CD14-positive monocyte (primary cell): ENCODE measurements around the gene SBF1. TPM values are rescaled to one million over a fixed set of nuclear protein-coding genes. Genes with fewer than 3 reads are reported as not detected.

Experiments used
- DNase-seq, 3 donors: peaks; one replicate each; pipeline ENCODE4 v3.0.0-alpha.2; 2011 to 2022
- H2AFZ ChIP-seq: 2 replicates; pipeline ENCODE4 v1.6.0; 2012; ENCODE audit warnings: mild to moderate bottlenecking, low read depth, low read length, inconsistent platforms; ENCODE audit not compliant: insufficient read depth, poor library complexity, severe bottlenecking
- H3K27ac ChIP-seq, 2 donors: 1 replicate in 1 of 2; 2 replicates in 1 of 2; pipeline ENCODE4 v1.5.1; 2012 to 2013; ENCODE audit warnings: low read length in 2 of 2, control low read depth in 1 of 2, inconsistent platforms in 1 of 2, low read depth in 1 of 2, mild to moderate bottlenecking in 1 of 2
- H3K27me3 ChIP-seq, 2 donors: one replicate each; pipeline versions ENCODE4 v1.6.0 to v1.6.1; 2011 to 2013; ENCODE audit warnings: low read length in 2 of 2; ENCODE audit not compliant: control insufficient read depth in 2 of 2, insufficient read depth in 2 of 2
- H3K36me3 ChIP-seq, 2 donors: replicated peaks in 1 of 2; 1 replicate in 1 of 2; 2 replicates in 1 of 2; pipeline versions ENCODE4 v1.5.1 to v1.6.1; 2012 to 2013; ENCODE audit warnings: low read length in 2 of 2, control low read depth in 1 of 2, inconsistent platforms in 1 of 2, mild to moderate bottlenecking in 1 of 2; ENCODE audit not compliant: insufficient read depth in 2 of 2, control insufficient read depth in 1 of 2
- H3K4me1 ChIP-seq, 2 donors: 1 replicate in 1 of 2; 2 replicates in 1 of 2; pipeline versions ENCODE4 v1.5.1 to v1.6.1; 2012 to 2013; ENCODE audit warnings: low read length in 2 of 2, control low read depth in 1 of 2, inconsistent platforms in 1 of 2, mild to moderate bottlenecking in 1 of 2, moderate library complexity in 1 of 2; ENCODE audit not compliant: insufficient read depth in 2 of 2, control insufficient read depth in 1 of 2
- H3K4me2 ChIP-seq: replicated peaks from 2 replicates; pipeline ENCODE3; 2012; ENCODE audit warnings: low read length, moderate library complexity, mild to moderate bottlenecking; ENCODE audit not compliant: poor library complexity, severe bottlenecking; ENCODE audit errors: extremely low read depth
- H3K4me3 ChIP-seq, 3 experiments: fragments of 200-600 bp in 1 of 3; sonication (generic) in 1 of 3; replicated peaks in 1 of 3; 1 replicate in 2 of 3; 2 replicates in 1 of 3; pipeline ENCODE4 v1.5.1; 2011 to 2013; ENCODE audit warnings: low read length in 3 of 3, mild to moderate bottlenecking in 3 of 3, control low read depth in 2 of 3, low read depth in 2 of 3, inconsistent platforms in 1 of 3, moderate library complexity in 1 of 3
- H3K79me2 ChIP-seq: 2 replicates; pipeline ENCODE4 v1.6.0; 2012; ENCODE audit warnings: mild to moderate bottlenecking, control low read depth, inconsistent platforms, low read length, moderate library complexity; ENCODE audit not compliant: insufficient read depth
- H3K9ac ChIP-seq: 2 replicates; pipeline ENCODE4 v1.6.0; 2017; ENCODE audit warnings: low read length, mild to moderate bottlenecking; ENCODE audit not compliant: insufficient read depth, poor library complexity, severe bottlenecking
- H3K9me3 ChIP-seq, 2 donors: replicated peaks in 1 of 2; 1 replicate in 1 of 2; 2 replicates in 1 of 2; pipeline versions ENCODE4 v1.5.1 to v1.6.1; 2012 to 2013; ENCODE audit warnings: low read length in 2 of 2, control low read depth in 1 of 2; ENCODE audit not compliant: control insufficient read depth in 1 of 2, insufficient read depth in 1 of 2
- H4K20me1 ChIP-seq: 2 replicates; pipeline ENCODE4 v1.6.0; 2012; ENCODE audit warnings: mild to moderate bottlenecking, low read length, control low read depth, moderate library complexity; ENCODE audit not compliant: insufficient read depth
- H3K27ac Mint-ChIP-seq, 7 donors: one replicate each; pipeline ENCODE4 v1.8.0; 2020; ENCODE audit warnings: mild to moderate bottlenecking in 7 of 7, mixed read lengths in 7 of 7, moderate library complexity in 6 of 7, inconsistent platforms in 2 of 7
- H3K27me3 Mint-ChIP-seq, 3 donors: one replicate each; pipeline ENCODE4 v1.8.0; 2021 to 2022; ENCODE audit warnings: low read depth in 3 of 3, mild to moderate bottlenecking in 3 of 3, mixed read lengths in 3 of 3, moderate library complexity in 3 of 3, inconsistent platforms in 1 of 3
- H3K36me3 Mint-ChIP-seq, 2 donors: one replicate each; pipeline ENCODE4 v1.8.0; 2020; ENCODE audit warnings: mixed read lengths in 2 of 2, inconsistent platforms in 1 of 2, mild to moderate bottlenecking in 1 of 2
- H3K4me1 Mint-ChIP-seq: one replicate; pipeline ENCODE4 v1.8.0; 2020; ENCODE audit warnings: mild to moderate bottlenecking, mixed read lengths
- H3K4me3 Mint-ChIP-seq, 2 donors: one replicate each; pipeline ENCODE4 v1.8.0; 2020; ENCODE audit warnings: mild to moderate bottlenecking in 2 of 2, mixed read lengths in 2 of 2, moderate library complexity in 1 of 2
- H3K9me3 Mint-ChIP-seq, 7 donors: one replicate each; pipeline ENCODE4 v1.8.0; 2020 to 2022; ENCODE audit warnings: mixed read lengths in 7 of 7, mild to moderate bottlenecking in 6 of 7, moderate library complexity in 6 of 7, inconsistent platforms in 2 of 7
- WGBS: methylation state at CpG from one replicate; pipeline ENCODE4 v1.1.5; 2013; ENCODE audit warnings: missing lambda C conversion rate; ENCODE audit not compliant: insufficient coverage; 5-methylcytosine and 5-hydroxymethylcytosine counted together
- intact Hi-C, 2 donors: fragments of 100-400 bp; cut with micrococcal nuclease; formaldehyde crosslinking; loops; one replicate each; pipeline versions ENCODE4 v1.15.0 to v1.15.1; 2023
- polyA plus RNA-seq, 3 donors: library from polyadenylated mRNA; depleted of rRNA in 1 of 3; unstranded in 2 of 3; stranded (reverse) in 1 of 3; fragments of 300-500 nt in 2 of 3; fragments of >200 nt in 1 of 3; fragmentation: Illumina TruSeq in 2 of 3; gene quantifications; 1 replicate in 2 of 3; 2 replicates in 1 of 3; pipeline ENCODE4 v1.2.3, GENCODE V29; 2012 to 2021
- TF ChIP-seq, protein P1 (sequence below): fragments of 200-600 bp; IDR thresholded peaks from one replicate; pipeline ENCODE4 v1.8.0; 2022; ENCODE audit warnings: antibody characterized with exemption, mild to moderate bottlenecking

The SBF1 gene
- polyA plus RNA-seq, 3 donors = 4.0 to 45.9 (median 6.2) TPM

DNA sequence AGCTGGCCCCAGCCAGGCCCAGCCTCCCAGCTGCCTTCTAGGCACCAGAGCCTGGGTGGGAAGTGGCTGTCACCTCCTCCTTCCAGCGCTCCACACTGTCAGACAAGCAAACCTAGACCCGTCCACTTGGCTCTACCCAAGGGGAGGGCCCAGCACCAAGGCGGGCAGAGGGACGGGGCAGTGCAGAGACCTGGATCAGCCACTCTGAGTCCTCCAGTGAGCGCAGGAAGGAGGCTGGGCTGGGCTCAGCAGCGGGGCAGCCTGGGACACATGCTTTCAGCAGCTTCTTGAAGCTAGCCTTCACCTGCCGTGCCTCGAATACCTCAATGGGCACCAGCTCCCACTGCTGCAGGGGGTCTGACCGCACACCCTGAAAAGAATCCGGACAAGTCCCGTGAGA is 18.8 kb downstream of the SBF1 start:
- Mint-ChIP-seq H3K9me3 (peaks cover 0 to 3% (median 0%) of the 10 kb centered on the region in 7 donors), H3K4me1 (peaks cover 10% of the 10 kb centered on the region), H3K4me3 (no peak overlapping the region), H3K36me3 (peaks cover 70 to 92% of the 10 kb centered on the region in 2 donors), H3K27me3 (peaks cover 0 to 1% (median 0%) of the 10 kb centered on the region in 3 donors), H3K27ac (peak overlapping the region in 2 of 7 donors; percentile 25 to 52)
- Histone ChIP-seq H3K9me3 (no peaks in the 10 kb centered on the region), H3K79me2 (no peaks in the 10 kb centered on the region), H3K4me2 (no peak overlapping the region), H3K9ac (no peak overlapping the region), H4K20me1 (peaks cover 8% of the 10 kb centered on the region), H3K27me3 (no peaks in the 10 kb centered on the region), H3K27ac (no peak overlapping the region), H3K36me3 (peaks cover 75 to 94% of the 10 kb centered on the region in 2 donors), H2AFZ (no peak overlapping the region), H3K4me1 (no peaks in the 10 kb centered on the region), H3K4me3 (no peak overlapping the region)
- WGBS = 90% methylated on average over 7 of the region's 11 CpGs
- intact Hi-C loops = no loop called here
- no peak for DNase-seq
- TF ChIP-seq, protein P1, sequence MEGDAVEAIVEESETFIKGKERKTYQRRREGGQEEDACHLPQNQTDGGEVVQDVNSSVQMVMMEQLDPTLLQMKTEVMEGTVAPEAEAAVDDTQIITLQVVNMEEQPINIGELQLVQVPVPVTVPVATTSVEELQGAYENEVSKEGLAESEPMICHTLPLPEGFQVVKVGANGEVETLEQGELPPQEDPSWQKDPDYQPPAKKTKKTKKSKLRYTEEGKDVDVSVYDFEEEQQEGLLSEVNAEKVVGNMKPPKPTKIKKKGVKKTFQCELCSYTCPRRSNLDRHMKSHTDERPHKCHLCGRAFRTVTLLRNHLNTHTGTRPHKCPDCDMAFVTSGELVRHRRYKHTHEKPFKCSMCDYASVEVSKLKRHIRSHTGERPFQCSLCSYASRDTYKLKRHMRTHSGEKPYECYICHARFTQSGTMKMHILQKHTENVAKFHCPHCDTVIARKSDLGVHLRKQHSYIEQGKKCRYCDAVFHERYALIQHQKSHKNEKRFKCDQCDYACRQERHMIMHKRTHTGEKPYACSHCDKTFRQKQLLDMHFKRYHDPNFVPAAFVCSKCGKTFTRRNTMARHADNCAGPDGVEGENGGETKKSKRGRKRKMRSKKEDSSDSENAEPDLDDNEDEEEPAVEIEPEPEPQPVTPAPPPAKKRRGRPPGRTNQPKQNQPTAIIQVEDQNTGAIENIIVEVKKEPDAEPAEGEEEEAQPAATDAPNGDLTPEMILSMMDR = no peak

- no peaks in the 10 kb centered on the region for H3K27me3 ChIP-seq
Observed at GRCh38 chr22:50455201-50455600, 19.6 kb downstream of the SBF1 start.

More at GRCh38 chr22:50455201-50455600, 19.6 kb downstream of the SBF1 start:
- peaks cover 0 to 1% (median 0%) of the 10 kb centered on the region in 3 donors for H3K27me3 Mint-ChIP-seq
- peaks cover 10% of the 10 kb centered on the region for H3K4me1 Mint-ChIP-seq
- Histone ChIP-seq H4K20me1 (peaks cover 4% of the 10 kb centered on the region), H3K4me1 (no peaks in the 10 kb centered on the region), H3K27ac (no peak overlapping the region), H2AFZ (no peak overlapping the region), H3K4me2 (no peak overlapping the region), H3K36me3 (peaks cover 74 to 92% of the 10 kb centered on the region in 2 donors), H3K9me3 (no peaks in the 10 kb centered on the region), H3K79me2 (no peaks in the 10 kb centered on the region), H3K9ac (no peak overlapping the region), H3K4me3 (no peak overlapping the region)
- 98% methylated on average over 17 of the region's 18 CpGs for WGBS
- H3K36me3 Mint-ChIP-seq = peaks cover 69 to 91% of the 10 kb centered on the region in 2 donors
- H3K27ac Mint-ChIP-seq = no peak overlapping the region
- H3K4me3 Mint-ChIP-seq = no peak overlapping the region
- intact Hi-C loops = no loop called here
- H3K9me3 Mint-ChIP-seq = peaks cover 0 to 1% (median 0%) of the 10 kb centered on the region in 7 donors
- no peak for DNase-seq
- TF ChIP-seq, protein P1 = no peak
